ENCODE results near the gene GLOD5. TPM values are rescaled to one million over a fixed set of nuclear protein-coding genes. Genes with fewer than 3 reads are reported as not detected.

Gene GLOD5
- not detected in 2 replicates for total RNA-seq (2012; rRNA removed)
- polyA plus RNA-seq (2012; rRNA removed): not detected in 2 replicates
- not detected in 2 replicates for polyA plus RNA-seq (2012; cell fraction: cytosol; rRNA removed)
- polyA plus RNA-seq (2012; cell fraction: nucleus; rRNA removed; ENCODE audit: low replicate concordance): not detected in 2 replicates
- Bru-seq, nascent RNA: not detected
- not detected for BruChase-seq, experiment 1, labeled RNA remaining after a 6-hour chase
- BruChase-seq, experiment 2, labeled RNA remaining after a 2-hour chase: not detected
- long read RNA-seq: 0 reads

GRCh38 chrX:48761674-48762471 is at the start of gene GLOD5:
Gene GLOD5 (plus strand): TSS chrX:48761747. CDS start chrX:48761791, 44 bp downstream.
- no peak within 1 kb of the TSS for H4K8ac ChIP-seq (ENCODE audit: low read depth in 2 of 2, low read length in 2 of 2)
- no peak within 1 kb of the TSS for H3K9ac ChIP-seq (ENCODE audit: low read depth, low read length)
- H3K4me3 ChIP-seq (ENCODE audit: insufficient read depth, low read depth, low read length): no peak within 1 kb of the TSS
- H2BK120ac ChIP-seq (ENCODE audit: low read depth, low read length): no peak within 1 kb of the TSS
- H3K4ac ChIP-seq (ENCODE audit: low read depth, low read length): no peak within 1 kb of the TSS
- H2AFZ ChIP-seq (replicated peaks; ENCODE audit: low read length, poor library complexity): peak within 1 kb of the TSS; percentile 33
- H3K9me1 ChIP-seq (ENCODE audit: insufficient read depth, low read length): no peaks in the 10 kb centered on the region
- no peaks in the 10 kb centered on the region for H4K20me1 ChIP-seq (ENCODE audit: insufficient read depth, low read length)
- no TSS peak for BruUV-seq (replicated peaks)
- H3K4me2 ChIP-seq (ENCODE audit: low read depth, low read length): no peak within 1 kb of the TSS
- POLR2A ChIA-PET (ENCODE audit: unreplicated experiment): no interaction called here
- no peak within 1 kb of the TSS for H3K27ac ChIP-seq (ENCODE audit: insufficient read depth, low read length)
- no peak within 1 kb of the TSS for H4K91ac ChIP-seq (ENCODE audit: insufficient read depth, low read depth, low read length)
- no peak within 1 kb of the TSS for H3K56ac ChIP-seq (ENCODE audit: extremely low read depth, insufficient read depth, low read length)
- TF ChIP-seq CHD1 (IDR thresholded peaks at IDR 0.05; ENCODE audit: low read depth, low read length): no peak
- TF ChIP-seq BHLHE40 (IDR thresholded peaks at IDR 0.05; ENCODE audit: low read depth, low read length): no peak
- TF ChIP-seq CTCF (conservative IDR thresholded peaks at IDR 0.05; ENCODE audit: low read depth, low read length): peak; percentile 30; the same call in 1 of the 2 replicates
- no peak for TF ChIP-seq RFX5 (IDR thresholded peaks at IDR 0.05; ENCODE audit: low read depth, low read length)
- 0 out of 2 replicates have a peak, but pooled peaks have one; percentile 7 for TF ChIP-seq SMC3 (IDR thresholded peaks at IDR 0.05; ENCODE audit: low read depth, low read length)
- peak; percentile 28; the same call in 1 of the 2 replicates for TF ChIP-seq RAD21 (IDR thresholded peaks at IDR 0.05; ENCODE audit: low read length)
- no peak for TF ChIP-seq RCOR1 (IDR thresholded peaks at IDR 0.05; ENCODE audit: insufficient replicate concordance, low read length)
- ATAC-seq (ENCODE audit: low read depth): no peak
- H3K14ac ChIP-seq (replicated peaks; ENCODE audit: low read depth, low read length): no peak within 1 kb of the TSS
- H2AK9ac ChIP-seq (replicated peaks; ENCODE audit: low read depth, low read length, poor library complexity): no peak within 1 kb of the TSS
- no peak for DNase-seq
- H3K23ac ChIP-seq (ENCODE audit: low read depth, low read length): no peak within 1 kb of the TSS
- no peaks in the 10 kb centered on the region for H3K9me3 ChIP-seq (ENCODE audit: control insufficient read depth, insufficient read depth, low read length)
- in situ Hi-C loops (cut with MboI; ENCODE audit: low sequenced_read_pairs) (no loop called here), intact Hi-C loops (cut with micrococcal nuclease) (no loop called here), dilution Hi-C loops (cut with HindIII; ENCODE audit: low sequenced_read_pairs, unreplicated experiment) (no loop called here)
- H3K18ac ChIP-seq (ENCODE audit: low read depth, low read length): no peak within 1 kb of the TSS
- WGBS, 2 experiments (ENCODE audit: extremely low coverage in 2 of 2, insufficient read length in 1 of 2): 16% methylated on average over 3 of the region's 12 CpGs; no CpG with 5 or more reads in 1 of the 2 experiments
- CTCF ChIA-PET: interaction anchor here (0.6 kb wide), 1 partner anchor 112 kb away, joined by 4 read pairs; no protein-coding TSS in a partner anchor
- H2AK5ac ChIP-seq (ENCODE audit: low read depth, low read length): no peak within 1 kb of the TSS
- H2BK20ac ChIP-seq (ENCODE audit: low read depth, low read length): no peak within 1 kb of the TSS
- no peak within 1 kb of the TSS for H4K5ac ChIP-seq (ENCODE audit: low read depth, low read length)
- no peaks in the 10 kb centered on the region for H3K79me1 ChIP-seq (ENCODE audit: low read depth in 1 of 2, low read length in 2 of 2)
- H3K27me3 ChIP-seq (ENCODE audit: control insufficient read depth, insufficient read depth, low read length): peaks cover 12% of the 10 kb centered on the region
- no peak within 1 kb of the TSS for H2BK15ac ChIP-seq (ENCODE audit: low read depth, low read length)
- no peaks in the 10 kb centered on the region for H3K4me1 ChIP-seq (ENCODE audit: control insufficient read depth, insufficient read depth, low read length)
- H3K36me3 ChIP-seq (ENCODE audit: control insufficient read depth, insufficient read depth, low read length): no peaks in the 10 kb centered on the region
- H2BK5ac ChIP-seq (ENCODE audit: low read depth, low read length, poor library complexity, severe bottlenecking): no peak within 1 kb of the TSS
